OCI-M2 (cell line): ENCODE measurements around the gene PALB2.

Experiments
- DNase-seq: peaks from one replicate; lab custom pipeline; 2025; ENCODE audit not compliant: unreplicated experiment; lab: John Stamatoyannopoulos, UW

The PALB2 gene

DNA sequence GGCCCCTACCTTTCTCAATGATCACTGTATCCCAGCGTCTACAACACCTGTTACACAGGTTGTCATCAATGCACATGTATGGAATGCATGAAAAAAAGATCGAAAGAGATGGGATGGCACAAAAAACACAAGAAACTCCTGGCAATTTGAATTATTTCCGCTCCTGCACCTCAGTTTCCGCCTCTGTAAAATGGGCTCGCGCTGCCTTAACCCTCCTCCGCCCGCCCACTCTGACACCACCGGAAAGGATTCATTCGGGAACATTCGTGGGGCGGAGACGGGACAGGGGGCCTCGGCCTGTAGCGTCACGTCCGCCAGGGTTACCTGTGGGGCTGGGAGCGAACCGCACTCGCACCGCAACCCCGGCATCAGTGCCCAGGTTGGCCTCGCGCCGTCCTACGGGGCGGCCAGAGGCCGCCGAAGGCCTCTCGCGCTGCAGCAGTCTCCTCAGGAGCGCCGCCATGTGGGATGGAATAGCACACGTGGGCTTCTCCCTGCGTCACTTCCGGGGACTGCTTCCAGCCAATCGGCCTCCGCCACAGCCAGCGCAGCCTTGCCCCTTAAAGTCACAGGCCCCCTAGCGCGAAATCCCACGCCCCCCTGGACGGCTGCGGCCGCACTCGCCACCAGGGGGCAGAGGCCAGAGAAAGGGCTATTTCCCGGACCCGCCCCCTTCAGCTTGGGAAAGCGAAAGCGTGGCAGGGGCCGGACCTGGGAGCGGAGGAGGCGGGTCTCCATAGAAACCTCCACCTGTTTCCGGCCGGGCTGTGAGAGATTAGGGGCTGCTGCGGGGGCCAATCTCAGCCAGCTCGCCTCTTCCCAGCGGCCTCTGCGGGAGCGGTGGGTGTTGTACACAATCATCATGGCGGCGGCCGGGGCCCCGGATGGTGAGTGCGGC, 84.0 kb downstream of the PALB2 start, which contains the start of the genes EARS2 and UBFD1:
EARS2 (minus strand) TSS at position 470 of the 898 bp plus-strand sequence; CDS start at position 463, 7 bp downstream.
UBFD1 (plus strand) TSS at position 847 of the 898 bp plus-strand sequence; CDS start at position 863, 16 bp downstream.
- peak; percentile 81 for DNase-seq

GRCh38 chr16:23554536-23554935, 86.6 kb downstream of the PALB2 start:
- no peak for DNase-seq
